Stimulated activated CD4-positive, alpha-beta T cell treated with anti-CD3 and anti-CD28 coated beads, Interleukin-4, amount 100 ng/mL, for 1 hour (primary cell): Measurements from ENCODE around the gene CDYL2.
A peak's percentile ranks its signal among the peaks of the same experiment; 100 is the strongest.
"Not testable (repeated sequence)": the region's sequence is repeated elsewhere in the genome, so short reads cannot be mapped to it uniquely, and the experiment has no call there.

Experiments used
- DNase-seq: peaks from one replicate; pipeline ENCODE4 v3.0.0-alpha.2; 2020

CDYL2 gene

DNA sequence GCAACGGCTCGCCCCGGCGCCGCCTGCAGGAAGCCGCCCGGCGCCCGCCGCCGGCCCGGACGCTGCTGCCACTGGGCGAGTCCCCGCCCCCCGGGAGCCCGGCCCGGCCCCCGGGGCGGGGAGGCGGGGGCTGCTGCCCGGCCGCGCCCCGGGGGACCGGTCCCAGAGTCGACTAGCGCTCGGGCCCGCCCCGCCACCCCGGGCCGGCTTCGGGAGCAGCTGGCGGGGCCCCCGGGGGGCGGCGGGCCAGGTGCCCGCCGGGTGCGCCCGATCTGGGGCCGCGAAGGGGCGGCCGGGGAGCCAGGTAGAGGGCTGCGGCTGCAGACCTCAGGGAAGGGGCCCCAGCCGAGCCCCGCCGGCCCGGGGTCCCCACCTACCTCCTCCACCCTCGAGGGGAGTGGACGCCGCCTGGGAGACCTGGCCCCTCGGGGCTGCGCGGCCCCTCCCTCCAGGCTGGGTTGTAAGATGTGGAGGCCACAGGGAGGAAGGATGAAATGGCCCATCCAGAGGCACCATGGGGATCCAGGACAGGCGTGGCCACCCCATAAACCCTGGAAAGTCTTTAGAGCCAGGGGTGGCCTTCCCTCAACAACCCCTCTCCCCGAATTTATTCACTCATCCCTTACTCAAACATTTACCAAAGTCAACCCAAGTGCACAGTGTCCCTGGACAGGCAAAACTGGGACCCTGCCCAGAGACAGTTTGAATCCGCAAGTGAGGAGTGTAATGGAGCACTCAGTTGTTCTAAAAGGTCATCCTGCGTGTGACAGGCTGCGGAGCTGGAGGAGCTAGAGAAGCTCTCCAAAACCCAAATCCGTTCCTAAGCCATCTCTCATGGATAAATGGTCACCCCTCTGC lies at the start of gene CDYL2:
Gene CDYL2, minus strand, starts transcription at position 73 of the 858 bp plus-strand sequence. CDS start 425 bp downstream, outside the sequence.
- DNase-seq, result peak; percentile 53

- DNase-seq, result peak; percentile 7
These were observed 48.0 kb upstream of the CDYL2 start for GRCh38 chr16:80852261-80852872.

- no peak for DNase-seq
These were observed 47.4 kb upstream of the CDYL2 start for GRCh38 chr16:80851831-80852230.

DNA sequence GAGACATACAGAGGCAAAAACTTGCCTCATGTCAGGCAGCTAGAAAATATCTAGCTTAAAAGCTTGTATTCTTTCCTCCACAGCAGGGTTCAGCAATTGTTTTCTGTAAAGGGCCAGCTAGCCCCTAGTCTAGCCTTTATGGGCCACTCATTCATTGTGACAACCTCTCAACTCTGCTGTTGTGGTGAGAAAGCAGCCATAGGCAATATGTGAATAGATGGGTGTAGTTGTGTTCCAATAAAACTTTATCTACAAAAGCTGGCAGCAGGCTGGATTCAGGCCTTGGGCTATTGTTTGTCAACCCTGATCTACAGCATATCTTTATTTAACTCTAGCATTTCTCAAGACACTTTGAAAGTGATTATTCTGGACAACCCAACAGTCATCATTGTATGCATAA lies 46.4 kb upstream of the CDYL2 start:
- DNase-seq, result no peak

DNA sequence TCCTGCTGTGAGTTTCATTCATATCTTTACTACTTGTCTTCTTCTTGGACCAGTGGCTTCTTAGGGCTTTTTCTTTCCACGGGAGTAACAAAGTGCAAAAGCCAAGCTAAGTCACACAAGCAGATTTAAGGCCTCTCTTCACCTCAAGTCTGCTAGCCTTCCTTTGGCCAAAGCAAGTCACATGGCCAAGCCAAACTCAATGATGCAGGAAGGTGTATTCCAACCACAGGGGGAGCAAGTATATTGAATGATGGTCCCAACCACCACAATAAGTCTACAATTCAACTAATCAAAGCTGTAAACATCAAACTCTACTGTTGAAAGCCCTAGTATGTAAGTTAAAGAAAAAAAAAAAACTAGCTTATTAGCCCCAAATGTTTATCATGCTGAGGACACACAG lies 44.5 kb upstream of the CDYL2 start:
- no peak for DNase-seq

- no peak for DNase-seq
These were observed 42.3 kb upstream of the CDYL2 start for GRCh38 chr16:80846680-80847079.

DNA sequence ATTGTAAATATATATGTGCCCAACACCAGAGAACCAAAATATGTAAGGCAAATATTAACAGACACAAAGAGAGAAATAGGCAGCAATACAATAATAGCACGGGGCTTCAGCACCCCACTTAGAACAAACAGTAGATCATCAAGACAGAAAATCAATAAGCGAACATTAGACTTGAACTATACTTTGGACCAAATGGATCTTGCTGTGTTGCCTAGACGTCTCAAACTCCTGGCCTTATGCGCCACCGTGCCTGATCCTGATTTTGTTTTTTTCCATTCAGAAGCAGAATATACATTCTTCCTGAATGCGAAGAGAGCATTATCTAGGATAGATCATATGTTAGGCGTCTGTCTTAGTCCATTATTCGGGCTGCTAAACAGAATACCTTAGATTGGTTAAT lies 41.9 kb upstream of the CDYL2 start:
- no peak for DNase-seq

GRCh38 chr16:80844395-80844794 lies 40.0 kb upstream of the CDYL2 start:
- DNase-seq, result no peak

GRCh38 chr16:80841231-80841630 lies 36.8 kb upstream of the CDYL2 start:
- DNase-seq, result no peak

DNA sequence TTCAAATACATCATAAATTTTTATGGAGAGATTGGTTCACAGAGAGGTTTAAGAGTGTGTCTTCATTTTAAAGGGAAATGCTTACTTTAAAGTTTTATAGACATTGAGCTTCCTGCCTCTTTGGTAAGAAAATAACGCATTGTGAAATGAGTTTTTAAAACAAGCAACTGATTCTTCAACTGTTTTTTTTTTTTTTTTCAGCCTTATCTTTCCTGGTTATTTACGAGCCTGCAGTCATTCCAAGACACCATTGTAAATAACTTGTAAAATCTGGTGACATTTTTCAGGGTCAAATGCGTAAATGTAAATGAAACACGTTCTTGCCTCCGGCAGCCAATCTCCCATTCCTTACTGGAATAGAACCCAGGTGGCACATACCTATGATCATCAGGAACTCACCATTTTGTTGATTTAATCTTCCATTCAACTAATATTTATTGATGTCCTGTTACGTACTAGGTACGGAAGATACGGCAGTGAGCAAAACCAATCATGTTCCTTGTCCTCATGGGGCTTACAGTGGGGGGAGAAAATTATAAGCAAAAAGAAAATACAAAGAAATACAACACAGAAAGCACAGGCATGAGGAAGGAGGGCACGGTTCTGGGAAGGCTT lies 33.2 kb upstream of the CDYL2 start:
- DNase-seq, result no peak

DNA sequence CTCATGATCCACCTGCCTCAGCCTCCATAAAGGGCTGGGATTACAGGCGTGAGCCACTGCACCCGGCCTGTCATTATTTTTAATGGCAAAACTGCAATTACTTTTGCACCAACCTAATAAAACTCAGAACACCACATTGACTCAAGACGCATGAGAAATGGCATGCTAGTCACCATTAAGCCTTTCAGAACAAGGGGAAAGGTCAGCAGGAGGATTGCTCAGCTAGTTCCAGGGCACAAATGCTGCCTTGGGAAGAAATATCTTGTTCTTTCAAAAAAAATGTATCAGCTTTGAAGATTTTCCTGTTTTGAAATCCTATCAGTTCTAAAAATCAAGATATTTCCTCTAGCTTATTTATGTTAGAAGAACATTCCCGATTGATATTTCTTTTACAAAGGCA lies 32.4 kb upstream of the CDYL2 start:
- no peak for DNase-seq

GRCh38 chr16:80836202-80836601 lies 31.8 kb upstream of the CDYL2 start:
- DNase-seq, result no peak

- DNase-seq, result no peak
These were observed 26.6 kb upstream of the CDYL2 start for GRCh38 chr16:80831039-80831438.

GRCh38 chr16:80828495-80828894 lies 24.1 kb upstream of the CDYL2 start:
- no peak for DNase-seq

- DNase-seq, result no peak
These were observed 22.6 kb upstream of the CDYL2 start for GRCh38 chr16:80827007-80827406.

- no peak for DNase-seq
These were observed 21.0 kb upstream of the CDYL2 start for GRCh38 chr16:80825365-80825758.

GRCh38 chr16:80824623-80825364 lies 20.4 kb upstream of the CDYL2 start:
- peak; percentile 15 for DNase-seq

- DNase-seq, result no peak
These were observed 15.6 kb upstream of the CDYL2 start for GRCh38 chr16:80819988-80820387.

DNA sequence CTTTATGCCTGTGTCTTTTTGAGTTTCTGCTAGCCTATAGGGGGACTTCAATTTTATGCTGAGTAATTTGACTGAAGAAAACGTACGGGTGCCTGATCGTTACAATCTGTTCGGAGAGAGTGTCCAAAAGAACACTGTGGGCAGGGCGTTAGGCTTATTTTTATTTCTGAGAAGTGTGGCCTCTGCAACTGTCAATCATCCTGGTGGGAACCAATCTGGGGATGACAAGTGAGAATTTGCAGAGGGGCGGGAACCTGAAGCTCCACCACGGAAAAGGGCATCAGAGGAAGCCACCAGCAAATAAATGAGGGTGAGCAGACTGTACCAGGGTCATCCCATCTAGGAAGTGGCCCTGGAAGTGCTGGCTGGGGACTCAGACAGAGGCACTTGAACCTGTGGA lies 12.0 kb upstream of the CDYL2 start:
- DNase-seq, result no peak

DNA sequence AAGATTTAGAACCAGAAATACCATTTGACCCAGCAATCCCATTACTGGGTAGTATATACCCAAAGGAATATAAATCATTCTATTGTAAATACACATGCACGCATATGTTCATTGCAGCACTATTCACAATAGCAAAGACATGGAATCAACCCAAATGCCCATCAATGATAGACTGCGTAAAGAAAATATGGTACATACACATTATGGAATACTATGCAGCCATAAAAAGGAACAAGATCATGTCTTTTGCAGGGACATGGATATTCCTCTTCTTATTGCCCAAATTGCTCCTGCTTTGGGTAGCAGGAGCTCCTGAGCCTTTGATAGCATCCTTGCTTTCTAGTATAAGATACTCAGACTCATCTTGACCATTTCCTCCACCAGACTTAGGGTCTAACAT lies 10.9 kb upstream of the CDYL2 start:
- DNase-seq, result not testable (repeated sequence)

DNA sequence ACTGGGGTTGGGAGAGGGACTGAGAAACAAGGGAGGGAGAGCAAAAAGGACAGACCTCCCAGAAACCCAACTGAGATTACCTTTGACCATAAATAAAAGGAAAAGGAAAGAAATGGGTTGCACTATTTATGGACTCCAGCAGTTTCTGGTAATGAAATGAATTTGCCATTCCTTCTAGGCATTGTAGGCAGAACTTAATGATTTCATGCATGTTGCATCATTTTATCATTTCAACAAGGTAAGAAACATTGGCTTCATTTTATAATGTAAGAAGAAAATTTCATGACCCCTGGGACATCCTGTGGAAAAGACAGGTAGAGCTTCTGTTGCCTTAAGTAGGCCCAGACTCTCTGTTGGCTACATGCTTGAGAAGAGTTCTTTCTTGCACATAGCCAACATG lies 8.2 kb upstream of the CDYL2 start:
- DNase-seq, result no peak

DNA sequence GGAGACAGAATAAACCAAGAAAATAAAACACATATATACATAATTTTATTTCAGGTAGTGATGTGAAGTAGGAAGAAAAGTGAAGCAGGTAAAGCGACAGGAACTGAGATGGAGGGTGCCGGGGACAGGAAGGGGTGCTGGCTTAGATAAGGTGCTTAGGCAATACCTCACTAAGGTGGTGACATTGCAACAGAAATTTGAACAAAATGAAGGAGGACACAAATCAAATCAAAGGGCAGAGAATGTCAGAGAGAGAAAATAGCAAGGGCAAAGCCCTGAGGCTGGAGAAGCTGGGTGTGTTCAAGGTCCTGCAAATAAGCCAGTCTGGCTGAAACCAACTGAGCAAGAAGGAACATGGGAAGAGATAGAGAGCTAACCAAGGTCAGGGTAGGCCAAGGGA lies 5.0 kb upstream of the CDYL2 start:
- no peak for DNase-seq

DNA sequence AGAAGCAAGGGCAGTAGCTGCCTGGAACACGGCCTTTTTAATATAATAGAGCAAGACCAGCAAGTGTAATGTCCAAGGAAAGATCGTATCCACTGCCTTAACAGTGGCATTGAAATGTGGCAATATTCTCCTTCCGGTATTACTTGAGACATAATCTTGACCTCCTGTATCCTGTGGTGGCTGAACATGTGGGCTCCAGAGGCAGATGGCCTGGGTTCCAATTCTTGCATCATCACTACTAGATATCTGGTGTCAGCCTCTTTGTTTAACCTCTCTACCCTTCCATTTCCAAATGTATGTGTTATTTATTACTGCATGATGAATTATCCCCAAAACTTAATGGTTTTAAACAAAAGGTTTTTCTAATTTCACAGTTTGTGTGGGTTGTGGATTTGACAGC lies 3.5 kb upstream of the CDYL2 start:
- DNase-seq, result no peak
